ENCODE data around the gene MARCHF3.
"Not testable (repeated sequence)": the region's sequence is repeated elsewhere in the genome, so short reads cannot be mapped to it uniquely, and the experiment has no call there.

MARCHF3 gene

DNA sequence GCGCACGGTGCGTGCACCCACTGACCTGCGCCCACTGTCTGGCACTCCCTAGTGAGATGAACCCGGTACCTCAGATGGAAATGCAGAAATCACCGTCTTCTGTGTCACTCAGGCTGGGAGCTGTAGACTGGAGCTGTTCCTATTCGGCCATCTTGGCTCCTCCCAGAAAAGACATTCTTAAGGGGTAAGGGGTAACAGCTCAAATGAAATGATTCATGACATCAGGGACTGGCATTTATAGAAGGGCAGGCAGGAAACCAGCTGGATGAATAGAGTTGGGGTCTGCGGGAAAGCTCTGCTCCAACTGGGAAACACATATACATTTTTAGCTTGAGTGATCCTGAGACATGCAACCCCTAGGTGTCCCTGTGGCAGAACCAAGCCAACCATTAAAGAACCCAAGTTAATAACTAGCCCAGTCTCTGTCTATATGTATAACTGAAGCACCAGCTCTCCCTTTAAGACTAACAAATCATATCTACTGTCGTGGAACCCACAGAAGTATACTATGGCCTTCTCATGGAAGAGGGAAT lies 134.1 kb downstream of the MARCHF3 start:
- peaks cover 9% of the 10 kb centered on the region for H3K4me1 ChIP-seq (ENCODE audit: insufficient read depth, low read length)
- no peaks in the 10 kb centered on the region for H3K9me3 ChIP-seq (ENCODE audit: insufficient read depth, low read depth, low read length)
- H3K36me3 ChIP-seq (ENCODE audit: insufficient read depth, low read length) = no peaks in the 10 kb centered on the region
- H3K4me3 ChIP-seq (ENCODE audit: low read length) = peak overlapping the region; percentile 26; the same call in 1 of the 2 replicates
- no peaks in the 10 kb centered on the region for H3K27me3 ChIP-seq (ENCODE audit: insufficient read depth, low read length)
- H3K27ac ChIP-seq (ENCODE audit: low read depth, low read length) = 0 out of 2 replicates have a peak overlapping the region, but pooled peaks have one; percentile 45
- 88% methylated on average over 9 of the region's 9 CpGs for WGBS
- no peak overlapping the region; the same call in 1 of the 2 replicates for H3K9ac ChIP-seq (ENCODE audit: low read depth, low read length)

DNA sequence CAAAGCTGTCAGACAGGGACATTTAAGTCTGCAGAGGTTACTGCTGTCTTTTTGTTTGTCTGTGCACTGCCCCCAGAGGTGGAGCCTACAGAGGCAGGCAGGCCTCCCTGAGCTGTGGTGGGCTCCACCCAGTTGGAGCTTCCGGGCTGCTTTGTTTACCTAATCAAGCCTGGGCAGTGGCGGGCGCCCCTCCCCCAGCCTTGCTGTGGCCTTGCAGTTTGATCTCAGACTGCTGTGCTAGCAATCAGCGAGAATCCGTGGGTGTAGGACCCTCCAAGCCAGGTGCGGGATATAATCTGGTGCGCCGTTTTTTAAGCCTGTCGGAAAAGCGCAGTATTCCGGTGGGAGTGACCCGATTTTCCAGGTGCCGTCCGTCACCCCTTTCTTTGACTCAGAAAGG lies 134.6 kb downstream of the MARCHF3 start:
- H3K4me3 ChIP-seq (ENCODE audit: low read length) = peak overlapping the region; percentile 26; the same call in 1 of the 2 replicates
- not testable (repeated sequence) for H3K27me3 ChIP-seq (ENCODE audit: insufficient read depth, low read length); H3K9ac ChIP-seq (ENCODE audit: low read depth, low read length); H3K4me1 ChIP-seq (ENCODE audit: insufficient read depth, low read length); H3K36me3 ChIP-seq (ENCODE audit: insufficient read depth, low read length); H3K9me3 ChIP-seq (ENCODE audit: insufficient read depth, low read depth, low read length)
- WGBS = 67% methylated on average over 14 of the region's 14 CpGs
- 0 out of 2 replicates have a peak overlapping the region, but pooled peaks have one; percentile 45 for H3K27ac ChIP-seq (ENCODE audit: low read depth, low read length)

DNA sequence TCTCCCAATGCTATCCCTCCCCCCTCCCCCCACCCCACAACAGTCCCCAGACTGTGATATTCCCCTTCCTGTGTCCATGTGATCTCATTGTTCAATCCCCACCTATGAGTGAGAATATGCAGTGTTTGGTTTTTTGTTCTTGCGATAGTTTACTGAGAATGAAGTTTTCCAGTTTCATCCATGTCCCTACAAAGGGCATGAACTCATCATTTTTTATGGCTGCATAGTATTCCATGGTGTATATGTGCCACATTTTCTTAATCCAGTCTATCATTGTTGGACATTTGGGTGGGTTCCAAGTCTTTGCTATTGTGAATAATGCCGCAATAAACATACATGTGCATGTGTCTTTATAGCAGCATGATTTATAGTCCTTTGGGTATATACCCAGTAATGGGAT lies 139.9 kb downstream of the MARCHF3 start:
- H3K4me1 ChIP-seq (ENCODE audit: insufficient read depth, low read length); H3K27me3 ChIP-seq (ENCODE audit: insufficient read depth, low read length); H3K9ac ChIP-seq (ENCODE audit: low read depth, low read length); H3K36me3 ChIP-seq (ENCODE audit: insufficient read depth, low read length); H3K9me3 ChIP-seq (ENCODE audit: insufficient read depth, low read depth, low read length); H3K27ac ChIP-seq (ENCODE audit: low read depth, low read length); H3K4me3 ChIP-seq (ENCODE audit: low read length): not testable (repeated sequence)
- whole genome bisulfite sequencing = 80% methylated on average over 1 of the region's 2 CpGs

DNA sequence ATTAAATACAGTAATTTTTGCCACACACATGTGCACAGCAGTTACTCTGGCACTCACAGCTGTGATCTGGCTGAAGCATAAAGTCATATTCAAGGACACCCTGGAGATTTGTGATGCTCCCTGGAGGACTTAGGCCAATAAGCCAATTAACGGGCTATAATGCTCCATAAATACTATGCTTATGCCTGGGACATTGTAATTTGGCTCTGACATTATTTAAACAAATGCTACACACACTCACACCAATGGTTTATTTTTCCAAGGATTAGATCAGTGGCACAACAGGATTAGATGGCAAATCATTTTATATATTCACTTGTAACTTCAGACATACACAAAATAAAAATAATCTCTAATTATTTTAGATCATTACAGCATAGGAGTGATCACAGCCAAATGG lies 142.2 kb downstream of the MARCHF3 start:
- H3K4me1 ChIP-seq (ENCODE audit: insufficient read depth, low read length) = no peaks in the 10 kb centered on the region
- no peaks in the 10 kb centered on the region for H3K36me3 ChIP-seq (ENCODE audit: insufficient read depth, low read length)
- WGBS = 89% methylated on average over 1 of the region's 1 CpG
- no peaks in the 10 kb centered on the region for H3K27me3 ChIP-seq (ENCODE audit: insufficient read depth, low read length)
- H3K9ac ChIP-seq (ENCODE audit: low read depth, low read length) = no peak overlapping the region
- no peak overlapping the region for H3K4me3 ChIP-seq (ENCODE audit: low read length)
- H3K27ac ChIP-seq (ENCODE audit: low read depth, low read length) = no peak overlapping the region
- no peaks in the 10 kb centered on the region for H3K9me3 ChIP-seq (ENCODE audit: insufficient read depth, low read depth, low read length)

DNA sequence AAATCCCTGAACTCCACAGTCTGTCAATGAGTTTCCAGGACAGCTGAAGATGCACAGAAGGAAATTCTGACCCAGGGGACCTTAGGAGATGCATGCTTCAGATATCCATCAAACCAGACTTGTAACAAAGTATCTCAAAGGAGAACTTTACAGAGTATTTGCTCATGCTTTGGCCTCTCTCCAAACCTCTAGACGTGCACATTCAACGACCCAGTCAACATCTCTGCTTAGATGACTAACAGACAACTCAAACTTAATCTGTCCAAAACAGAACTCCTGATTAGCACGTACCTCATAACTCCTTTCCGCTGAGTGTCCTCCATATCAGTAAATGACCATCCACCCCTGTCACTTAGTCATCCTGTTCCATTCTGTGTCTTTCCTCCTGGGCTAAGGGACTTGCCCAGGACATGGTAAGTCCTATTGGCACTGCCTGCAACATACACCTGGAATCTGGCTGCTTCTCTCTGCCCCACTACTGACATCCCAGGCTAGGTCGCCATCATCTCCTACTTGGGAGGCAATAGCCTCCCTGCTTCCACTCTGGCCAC lies 146.0 kb downstream of the MARCHF3 start:
- no peak overlapping the region for H3K4me3 ChIP-seq (ENCODE audit: low read length)
- no peaks in the 10 kb centered on the region for H3K4me1 ChIP-seq (ENCODE audit: insufficient read depth, low read length)
- no peaks in the 10 kb centered on the region for H3K27me3 ChIP-seq (ENCODE audit: insufficient read depth, low read length)
- no peaks in the 10 kb centered on the region for H3K9me3 ChIP-seq (ENCODE audit: insufficient read depth, low read depth, low read length)
- 88% methylated on average over 5 of the region's 5 CpGs for WGBS
- no peaks in the 10 kb centered on the region for H3K36me3 ChIP-seq (ENCODE audit: insufficient read depth, low read length)
- H3K9ac ChIP-seq (ENCODE audit: low read depth, low read length) = no peak overlapping the region
- no peak overlapping the region for H3K27ac ChIP-seq (ENCODE audit: low read depth, low read length)

DNA sequence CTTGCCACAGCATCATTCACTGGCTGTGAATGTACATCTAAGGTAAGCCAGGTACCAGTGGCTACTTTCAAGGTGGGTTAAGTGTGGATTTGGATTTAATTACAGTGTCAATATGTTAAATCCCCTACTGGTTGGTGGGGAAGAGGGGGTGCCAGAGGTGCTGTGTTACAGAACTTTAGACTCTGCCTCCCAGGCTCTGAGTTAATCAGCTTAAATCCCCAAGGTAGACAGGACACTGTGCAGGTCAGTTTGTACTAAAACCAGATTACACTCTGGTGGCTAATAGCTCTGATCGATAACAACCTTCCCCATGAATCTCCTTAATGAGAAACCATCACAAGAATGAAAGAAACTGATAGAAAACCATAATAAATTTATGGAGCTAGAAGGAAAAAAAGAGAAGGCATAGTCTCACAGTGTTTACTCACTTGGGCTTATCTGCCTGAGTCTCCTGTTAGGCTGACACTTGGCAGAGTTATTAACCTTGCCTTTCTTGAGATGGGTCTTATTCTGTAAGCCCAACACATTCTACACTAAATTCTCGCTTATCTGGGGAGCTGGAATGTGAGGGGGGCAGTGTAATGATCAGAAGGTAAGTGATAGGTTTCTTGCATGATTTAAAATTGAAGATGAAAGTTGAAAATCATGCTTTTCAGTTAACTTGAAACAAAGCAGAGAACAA lies 146.7 kb downstream of the MARCHF3 start:
- Histone ChIP-seq H3K27me3 (ENCODE audit: insufficient read depth, low read length) (no peaks in the 10 kb centered on the region), H3K27ac (ENCODE audit: low read depth, low read length) (no peak overlapping the region), H3K4me1 (ENCODE audit: insufficient read depth, low read length) (no peaks in the 10 kb centered on the region), H3K4me3 (ENCODE audit: low read length) (no peak overlapping the region), H3K36me3 (ENCODE audit: insufficient read depth, low read length) (no peaks in the 10 kb centered on the region), H3K9ac (ENCODE audit: low read depth, low read length) (no peak overlapping the region), H3K9me3 (ENCODE audit: insufficient read depth, low read depth, low read length) (no peaks in the 10 kb centered on the region)
- 100% methylated on average over 1 of the region's 2 CpGs for WGBS

DNA sequence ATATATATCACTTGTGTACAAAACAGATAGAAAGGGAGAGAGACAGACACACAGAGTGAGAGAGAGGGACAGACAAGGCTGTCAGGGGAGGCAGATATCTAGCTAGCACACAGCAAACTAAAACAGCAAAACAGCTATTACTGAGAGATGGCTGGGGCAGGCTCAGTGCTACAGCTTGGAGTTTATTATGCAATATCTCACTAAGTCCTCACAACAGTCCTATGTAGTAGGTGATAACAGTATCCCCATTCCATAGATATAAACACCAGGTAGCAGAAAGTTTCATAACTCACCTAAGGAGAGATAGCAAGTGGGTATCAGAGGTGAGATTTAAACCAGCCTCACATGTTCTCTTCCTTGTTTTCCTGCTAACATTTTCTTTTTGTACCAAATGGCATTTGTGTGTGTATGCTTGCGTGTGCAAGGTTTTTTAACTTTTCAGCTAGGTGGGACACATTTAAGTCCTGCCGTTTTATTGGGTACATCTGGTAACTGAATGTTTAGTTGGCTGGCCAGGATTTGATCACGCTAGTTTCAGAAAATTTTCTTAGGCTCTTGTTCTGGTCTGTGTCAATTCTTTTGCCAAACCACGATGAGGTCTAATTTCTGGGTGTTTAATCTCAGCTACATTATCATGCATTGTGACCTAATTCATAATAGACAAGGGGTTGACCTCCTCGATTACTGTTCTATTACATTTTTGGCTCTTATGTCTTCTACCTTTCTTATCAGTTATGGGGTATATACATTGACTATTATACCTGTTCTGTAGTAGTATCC lies 148.3 kb downstream of the MARCHF3 start:
- Histone ChIP-seq H3K4me1 (ENCODE audit: insufficient read depth, low read length) (no peaks in the 10 kb centered on the region), H3K9me3 (ENCODE audit: insufficient read depth, low read depth, low read length) (no peaks in the 10 kb centered on the region), H3K36me3 (ENCODE audit: insufficient read depth, low read length) (no peaks in the 10 kb centered on the region), H3K27ac (ENCODE audit: low read depth, low read length) (no peak overlapping the region), H3K27me3 (ENCODE audit: insufficient read depth, low read length) (no peaks in the 10 kb centered on the region), H3K4me3 (ENCODE audit: low read length) (no peak overlapping the region), H3K9ac (ENCODE audit: low read depth, low read length) (no peak overlapping the region)
- WGBS = 95% methylated on average over 4 of the region's 5 CpGs

DNA sequence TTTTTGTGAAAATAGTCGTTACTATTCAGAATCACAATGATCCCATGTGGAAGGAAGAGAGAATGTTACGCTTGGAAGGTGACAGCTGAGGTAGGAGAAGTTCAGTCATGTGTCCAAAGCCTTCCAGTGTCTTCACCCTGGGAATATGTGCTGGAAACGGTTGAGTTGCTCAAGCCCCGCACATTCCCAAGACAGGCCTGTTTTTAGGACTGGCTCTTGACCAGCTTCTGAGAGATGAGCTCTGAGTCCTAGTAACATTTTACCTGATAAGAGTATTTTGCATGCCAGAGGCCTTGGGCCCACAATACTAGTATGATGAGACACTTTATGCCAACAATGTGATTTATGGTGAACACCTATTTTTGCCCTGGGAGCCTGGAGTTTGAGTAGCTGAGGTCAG lies 151.7 kb downstream of the MARCHF3 start:
- H3K4me1 ChIP-seq (ENCODE audit: insufficient read depth, low read length) = peaks cover 6% of the 10 kb centered on the region
- 95% methylated on average over 4 of the region's 4 CpGs for WGBS
- H3K4me3 ChIP-seq (ENCODE audit: low read length) = no peak overlapping the region
- H3K9me3 ChIP-seq (ENCODE audit: insufficient read depth, low read depth, low read length) = no peaks in the 10 kb centered on the region
- no peak overlapping the region for H3K9ac ChIP-seq (ENCODE audit: low read depth, low read length)
- H3K27ac ChIP-seq (ENCODE audit: low read depth, low read length) = no peak overlapping the region
- no peaks in the 10 kb centered on the region for H3K27me3 ChIP-seq (ENCODE audit: insufficient read depth, low read length)
- no peaks in the 10 kb centered on the region for H3K36me3 ChIP-seq (ENCODE audit: insufficient read depth, low read length)

DNA sequence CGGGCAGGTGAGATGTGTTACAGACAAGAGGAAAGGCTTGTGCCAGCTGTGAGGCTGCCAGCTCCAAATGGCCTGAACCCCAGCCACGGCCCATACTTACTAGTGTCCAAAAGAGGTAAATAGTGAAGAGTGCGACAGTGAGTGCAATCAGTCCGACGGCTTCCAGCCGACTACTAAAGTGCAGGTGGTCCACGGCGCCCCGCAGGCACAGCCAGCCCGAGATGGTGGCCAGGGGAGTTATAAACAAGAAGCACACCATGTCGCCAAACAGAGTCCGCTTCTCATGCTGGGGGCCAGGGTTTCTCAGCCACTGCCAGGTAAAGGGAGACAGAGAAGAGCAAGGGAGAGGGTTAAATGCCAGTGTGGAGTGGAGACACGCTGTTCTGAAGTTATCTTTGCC lies 152.3 kb downstream of the MARCHF3 start:
- Histone ChIP-seq H3K27me3 (ENCODE audit: insufficient read depth, low read length) (no peaks in the 10 kb centered on the region), H3K4me1 (ENCODE audit: insufficient read depth, low read length) (peaks cover 6% of the 10 kb centered on the region), H3K9me3 (ENCODE audit: insufficient read depth, low read depth, low read length) (no peaks in the 10 kb centered on the region), H3K9ac (ENCODE audit: low read depth, low read length) (no peak overlapping the region), H3K27ac (ENCODE audit: low read depth, low read length) (no peak overlapping the region), H3K4me3 (ENCODE audit: low read length) (no peak overlapping the region), H3K36me3 (ENCODE audit: insufficient read depth, low read length) (no peaks in the 10 kb centered on the region)
- WGBS = 96% methylated on average over 13 of the region's 13 CpGs

DNA sequence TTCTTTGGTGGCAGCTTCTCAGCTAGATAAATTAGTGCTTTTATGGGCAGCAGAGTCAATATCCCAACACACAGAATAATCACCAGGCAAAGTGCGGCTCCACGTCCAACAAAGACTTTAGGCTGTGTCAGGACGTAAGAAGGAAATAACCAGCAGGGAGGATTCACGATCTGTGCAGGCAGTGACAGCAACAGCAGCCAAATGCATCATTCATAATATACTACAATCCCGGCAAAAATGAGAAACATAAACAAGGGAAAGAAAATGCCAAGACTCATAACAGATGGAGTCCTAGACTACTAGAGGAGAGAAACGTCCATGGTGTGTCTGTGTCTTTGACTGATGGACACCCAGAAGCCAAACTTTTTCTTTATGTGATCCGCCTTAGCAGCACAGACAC lies 152.8 kb downstream of the MARCHF3 start:
- H3K4me1 ChIP-seq (ENCODE audit: insufficient read depth, low read length) = peaks cover 6% of the 10 kb centered on the region
- no peak overlapping the region for H3K9ac ChIP-seq (ENCODE audit: low read depth, low read length)
- H3K27me3 ChIP-seq (ENCODE audit: insufficient read depth, low read length) = no peaks in the 10 kb centered on the region
- WGBS = 91% methylated on average over 7 of the region's 7 CpGs
- no peaks in the 10 kb centered on the region for H3K9me3 ChIP-seq (ENCODE audit: insufficient read depth, low read depth, low read length)
- no peak overlapping the region for H3K27ac ChIP-seq (ENCODE audit: low read depth, low read length)
- H3K4me3 ChIP-seq (ENCODE audit: low read length) = no peak overlapping the region
- H3K36me3 ChIP-seq (ENCODE audit: insufficient read depth, low read length) = no peaks in the 10 kb centered on the region

DNA sequence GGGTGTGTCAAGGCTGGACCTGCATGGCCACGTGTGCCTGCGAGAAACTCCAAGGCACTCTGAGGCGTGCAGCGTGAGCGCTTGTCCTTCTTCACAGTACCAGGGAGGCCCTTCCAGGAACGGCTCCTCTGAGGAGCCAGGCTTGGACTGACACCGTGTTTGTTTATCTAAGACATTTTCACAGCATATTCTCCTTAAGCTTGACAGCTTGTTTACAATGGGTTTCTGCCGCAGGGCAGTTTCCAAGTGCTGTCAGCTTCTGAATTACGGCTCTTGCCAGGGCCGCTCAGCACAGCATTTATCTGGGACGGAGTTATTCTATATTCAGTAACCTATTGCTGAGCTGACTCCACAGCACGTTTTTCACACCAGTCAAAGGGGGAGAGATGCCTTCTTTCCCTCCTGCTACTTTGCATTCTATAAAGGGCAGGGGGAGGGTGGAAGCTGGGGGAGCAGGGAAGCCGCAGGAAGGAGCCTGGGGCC lies 155.0 kb downstream of the MARCHF3 start:
- WGBS = 77% methylated on average over 13 of the region's 13 CpGs
- Histone ChIP-seq H3K27ac (ENCODE audit: low read depth, low read length) (no peak overlapping the region), H3K9ac (ENCODE audit: low read depth, low read length) (no peak overlapping the region)

More for the DNA sequence above, 155.0 kb downstream of the MARCHF3 start:
- Histone ChIP-seq H3K27me3 (ENCODE audit: insufficient read depth, low read length) (no peaks in the 10 kb centered on the region), H3K4me1 (ENCODE audit: insufficient read depth, low read length) (peaks cover 6% of the 10 kb centered on the region), H3K4me3 (ENCODE audit: low read length) (no peak overlapping the region), H3K36me3 (ENCODE audit: insufficient read depth, low read length) (no peaks in the 10 kb centered on the region), H3K9me3 (ENCODE audit: insufficient read depth, low read depth, low read length) (no peaks in the 10 kb centered on the region)

Data from HUES64 (cell line).